NCI-H345 treated with DMSO at 0.1 percent for 48 hours (cell line): ENCODE data around the gene ABCB10.
"Not testable (repeated sequence)": the region's sequence is repeated elsewhere in the genome, so short reads cannot be mapped to it uniquely, and the experiment has no call there.

ENCODE experiments used
- DNase-seq: peaks from one replicate; lab custom pipeline; 2025; ENCODE audit not compliant: unreplicated experiment; lab: John Stamatoyannopoulos, UW

The ABCB10 gene

GRCh38 chr1:229558460-229559335 is at the start of gene ABCB10:
TSS of gene ABCB10 (minus strand) at chr1:229558707. CDS start at chr1:229558652, 55 bp downstream.
- peak; percentile 94 for DNase-seq

DNA sequence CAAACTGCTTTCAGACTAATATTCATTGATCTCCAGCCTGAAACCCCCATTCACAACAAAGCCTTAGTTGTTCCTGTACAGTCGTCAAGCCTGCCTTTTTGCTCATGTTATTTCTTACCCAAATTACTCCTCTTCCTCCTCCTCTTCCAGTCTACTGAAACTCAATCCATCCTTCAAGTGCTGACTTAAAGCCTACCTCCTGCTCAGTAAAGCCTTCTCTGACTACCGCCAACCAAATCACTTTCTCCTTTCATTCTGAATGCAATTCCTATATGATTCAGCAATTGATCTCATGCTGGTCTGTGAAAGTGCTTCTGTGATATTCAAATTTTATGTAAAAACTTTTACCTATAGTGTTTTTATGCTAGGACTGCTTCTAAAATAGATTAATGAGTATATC is 48.9 kb upstream of the ABCB10 start:
- DNase-seq: no peak

DNA sequence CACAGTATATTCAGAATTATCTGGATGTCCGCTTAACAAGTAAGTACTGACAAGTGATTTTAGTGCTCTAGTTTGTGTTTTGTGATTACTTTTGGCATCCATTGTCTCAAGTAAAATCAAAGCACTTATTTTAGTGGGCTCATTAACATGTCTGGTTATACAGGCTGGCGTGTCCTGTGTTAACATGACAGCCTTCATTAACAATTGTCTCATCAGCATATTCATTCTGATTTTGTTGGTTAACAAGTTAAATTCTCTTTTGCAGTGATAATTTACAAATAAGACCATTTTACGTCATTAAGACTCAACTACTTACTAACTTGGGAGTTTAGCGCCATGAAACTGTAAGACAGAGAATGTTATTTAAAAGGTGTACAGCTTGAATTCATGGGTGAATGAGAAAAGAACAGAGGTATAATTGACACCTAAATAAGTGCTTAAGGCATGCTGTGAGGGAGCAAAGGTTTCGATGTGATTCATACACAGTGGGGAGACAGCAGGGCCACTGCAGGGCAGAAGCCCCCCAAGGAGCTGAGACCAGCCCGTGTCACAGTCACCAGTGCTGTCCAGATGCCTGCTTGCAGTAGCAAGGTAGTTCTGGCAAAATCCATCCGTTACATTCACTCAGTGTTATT is 45.0 kb upstream of the ABCB10 start:
- no peak for DNase-seq

DNA sequence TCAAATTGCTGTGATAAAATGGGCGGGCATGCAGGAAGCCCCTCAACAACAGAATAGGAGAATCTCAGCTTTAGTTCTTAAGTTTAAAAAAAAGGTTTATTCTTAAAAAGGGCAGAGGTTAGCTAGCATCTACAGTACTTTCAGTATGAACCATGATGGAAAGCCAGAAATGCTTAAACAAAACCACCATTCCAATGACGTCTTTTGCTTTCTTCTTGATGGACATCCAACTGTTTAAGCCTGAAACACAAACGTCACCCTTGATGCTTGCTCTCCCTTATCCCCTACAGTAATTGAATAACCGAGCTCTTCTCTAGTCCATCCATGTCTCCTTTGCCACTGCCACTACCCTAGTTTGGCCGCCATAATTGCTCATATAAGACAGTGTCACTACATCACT is 41.7 kb upstream of the ABCB10 start:
- no peak for DNase-seq

DNA sequence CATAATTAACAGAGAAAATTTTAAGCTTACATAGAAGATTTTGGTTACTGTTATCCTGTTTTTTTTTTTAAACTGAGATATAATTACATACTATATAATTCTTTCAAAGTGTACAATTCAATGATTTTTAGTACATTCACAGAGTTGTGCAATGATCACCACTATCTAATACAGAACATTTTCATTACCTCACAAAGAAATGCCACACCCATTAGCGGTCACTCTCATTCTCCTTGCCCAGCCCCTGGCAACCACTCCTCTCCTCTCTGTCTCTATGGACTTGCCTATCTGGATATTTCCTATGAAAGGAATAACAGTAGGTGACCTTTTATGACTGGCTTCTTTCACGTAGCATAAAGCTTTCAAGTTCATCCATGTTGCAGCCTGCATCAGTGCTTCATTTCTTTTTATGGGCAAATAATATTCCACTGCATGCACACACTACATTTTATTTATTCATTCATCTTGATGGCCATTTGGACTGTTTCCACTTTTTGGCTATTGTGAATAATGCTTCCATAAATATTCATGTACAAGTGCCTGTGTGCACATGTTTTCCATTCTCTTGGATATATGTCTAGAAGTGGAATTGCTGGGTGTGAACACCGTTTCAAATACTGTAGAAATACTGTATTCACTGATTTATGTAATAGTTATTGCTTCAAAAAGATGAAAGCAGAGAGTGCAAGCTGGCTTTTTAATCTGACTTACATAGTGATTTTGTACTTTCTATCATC is 40.9 kb upstream of the ABCB10 start:
- DNase-seq: no peak

GRCh38 chr1:229597877-229598276 is 39.4 kb upstream of the ABCB10 start:
- DNase-seq: no peak

DNA sequence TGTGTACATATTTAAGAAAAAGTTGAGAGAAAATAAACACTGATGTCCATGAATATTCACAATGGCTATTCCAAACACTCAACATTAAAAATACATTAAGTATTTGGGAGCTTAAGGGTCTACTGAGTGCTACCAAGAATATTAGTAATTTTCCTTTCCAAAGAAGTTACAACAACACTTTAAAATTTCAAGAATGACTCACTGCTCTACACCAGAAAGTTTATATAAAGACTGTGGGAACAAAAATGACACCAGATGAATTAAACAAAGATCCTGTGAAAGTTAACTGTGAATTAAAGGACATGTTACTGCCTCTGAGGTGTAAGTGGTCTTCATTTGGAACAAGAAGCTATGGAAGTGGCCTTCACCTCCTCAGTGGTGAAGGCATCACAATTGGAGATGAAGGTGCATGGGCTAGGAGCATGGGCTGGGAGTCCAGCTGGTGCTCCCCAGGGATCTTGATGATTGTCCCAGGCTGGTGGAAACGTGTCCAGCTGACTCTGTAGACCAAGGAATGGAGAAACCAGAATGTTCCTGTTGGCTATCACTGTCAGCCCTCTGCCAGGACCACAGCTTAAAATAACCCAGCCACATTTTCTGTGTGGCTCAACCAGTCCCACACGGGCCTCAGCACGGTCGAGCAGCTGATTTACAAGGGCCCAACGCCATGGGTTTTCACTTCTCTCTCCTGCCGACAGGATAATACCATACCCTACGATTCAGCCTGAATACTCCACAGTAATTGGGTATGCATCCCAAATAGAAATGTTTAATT is 38.6 kb upstream of the ABCB10 start:
- DNase-seq: no peak

DNA sequence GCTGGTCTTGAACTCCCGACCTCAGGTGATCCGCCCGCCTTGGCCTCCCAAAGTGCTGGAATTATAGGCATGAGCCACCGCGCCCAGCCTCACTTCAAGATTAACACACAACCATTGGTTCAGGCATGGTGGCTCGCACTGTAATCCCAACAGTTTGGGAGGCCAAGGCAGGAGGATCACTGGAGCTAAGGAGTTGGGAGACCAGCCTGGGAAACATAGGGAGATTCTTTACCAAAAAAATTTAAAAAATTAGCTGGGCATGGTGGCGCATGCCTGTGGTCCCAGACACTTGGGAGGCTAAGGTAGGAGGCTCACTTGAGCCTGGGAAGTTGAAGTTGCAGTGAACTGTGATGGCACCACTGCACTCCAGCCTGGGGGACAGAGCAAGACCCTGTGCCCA is 37.4 kb upstream of the ABCB10 start:
- not testable (repeated sequence) for DNase-seq

DNA sequence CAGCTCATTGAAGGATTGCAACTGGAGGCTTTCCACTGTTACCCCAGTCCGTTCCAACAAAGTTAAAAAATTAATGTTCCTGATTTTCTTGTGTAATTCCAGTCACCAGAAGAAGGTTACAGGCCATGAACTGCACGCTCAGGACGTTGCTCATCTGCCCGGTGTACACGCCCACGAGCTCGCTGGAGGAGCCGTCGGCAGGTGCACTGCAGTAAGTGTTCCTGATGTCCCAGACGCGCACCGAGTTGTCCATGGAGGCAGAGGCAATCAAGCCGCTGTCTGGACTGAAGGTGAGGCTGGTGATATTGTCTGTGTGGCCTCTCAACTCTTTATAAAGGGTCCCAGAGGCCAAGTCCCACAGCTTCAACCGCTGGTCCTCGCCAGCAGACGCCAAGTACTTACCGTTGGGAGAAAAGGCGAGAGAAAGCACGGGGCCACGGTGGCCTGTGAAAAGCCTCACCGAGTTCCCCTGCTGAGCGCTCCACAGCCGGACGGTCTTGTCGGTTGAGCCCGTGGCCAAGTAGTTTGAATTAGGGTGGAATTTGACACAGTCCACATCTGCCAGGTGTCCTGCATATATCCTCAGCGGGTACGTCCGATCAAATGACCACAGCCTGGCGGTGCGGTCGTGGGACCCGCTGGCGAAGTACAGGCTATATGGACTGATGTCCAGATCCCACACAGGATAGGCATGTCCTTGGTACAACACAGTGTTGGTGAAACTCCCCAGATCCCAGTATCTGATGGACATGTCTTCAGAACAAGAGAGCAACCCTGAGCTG is 35.9 kb upstream of the ABCB10 start:
- no peak for DNase-seq

DNA sequence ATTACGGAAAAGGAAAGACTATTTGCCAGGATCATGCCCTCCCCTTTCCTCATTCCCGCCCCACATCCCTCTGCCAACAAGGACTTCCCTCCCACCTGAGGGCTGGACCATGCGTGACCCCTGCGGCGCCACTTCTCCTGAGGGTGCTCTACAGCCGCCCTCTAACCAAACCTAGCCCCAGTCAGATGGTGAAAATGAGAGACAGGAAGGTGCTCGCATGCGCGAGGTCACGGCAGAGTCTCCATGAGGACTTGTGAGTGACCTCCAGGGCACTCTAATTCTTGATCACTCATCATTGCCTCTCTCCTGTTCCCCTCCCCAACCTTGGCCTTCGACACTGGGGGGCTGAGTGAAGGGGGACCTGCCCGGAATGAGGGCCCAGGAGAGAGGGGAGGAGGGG is 35.3 kb upstream of the ABCB10 start:
- no peak for DNase-seq

DNA sequence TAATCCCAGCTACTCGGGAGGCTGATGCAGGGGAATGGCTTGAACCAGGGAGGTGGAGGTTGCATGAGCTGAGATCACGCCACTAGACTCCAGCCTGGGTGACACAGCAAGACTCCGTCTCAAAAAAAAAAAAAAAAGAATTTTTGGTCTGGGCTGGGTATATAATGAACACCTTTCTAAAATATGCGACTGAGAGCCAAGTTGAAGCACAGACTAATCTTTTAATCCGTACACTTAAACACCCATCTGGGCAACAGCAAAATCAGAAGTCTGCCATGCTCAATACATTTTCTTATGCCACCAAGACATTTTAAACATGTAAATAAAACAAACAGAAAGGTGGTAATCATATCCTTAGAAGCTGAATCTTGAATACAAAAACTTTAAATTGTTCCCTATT is 31.6 kb upstream of the ABCB10 start:
- no peak for DNase-seq

DNA sequence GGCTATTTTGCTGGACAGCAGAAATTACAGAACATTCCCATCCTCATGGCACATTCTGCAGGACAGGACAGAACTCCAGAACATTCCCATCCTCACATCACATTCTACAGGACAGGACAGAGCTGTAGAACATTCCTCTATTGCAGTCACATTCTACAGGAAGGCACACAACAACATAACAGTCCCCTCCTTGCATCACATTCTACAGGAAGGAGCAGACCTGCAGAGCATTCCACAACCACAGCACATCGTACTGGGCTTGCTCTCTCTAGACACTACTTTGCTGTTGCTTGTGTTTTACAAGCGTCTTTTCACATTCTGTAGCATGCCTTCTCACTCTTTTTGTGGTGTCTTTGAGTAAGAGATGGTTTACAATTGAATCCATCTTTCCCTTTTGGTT is 26.8 kb upstream of the ABCB10 start:
- no peak for DNase-seq

DNA sequence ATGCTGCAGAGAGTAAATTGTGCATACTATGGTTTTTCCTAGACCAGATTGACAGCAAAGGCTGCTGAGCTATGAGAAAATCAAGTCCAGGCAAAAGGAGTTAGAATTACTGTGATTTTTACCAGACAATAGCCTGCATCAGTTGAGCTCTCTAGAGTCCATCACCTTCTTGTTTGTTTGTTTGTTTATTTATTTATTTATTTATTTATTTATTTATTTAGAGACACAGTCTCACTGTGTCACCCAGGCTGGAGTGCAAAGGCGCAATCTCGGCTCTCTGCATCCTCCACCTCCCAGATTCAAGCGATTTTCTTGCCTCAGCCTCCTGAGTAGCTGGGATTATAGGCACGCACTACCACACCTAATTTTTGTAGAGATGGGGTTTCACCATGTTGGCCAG is 24.2 kb upstream of the ABCB10 start:
- no peak for DNase-seq

DNA sequence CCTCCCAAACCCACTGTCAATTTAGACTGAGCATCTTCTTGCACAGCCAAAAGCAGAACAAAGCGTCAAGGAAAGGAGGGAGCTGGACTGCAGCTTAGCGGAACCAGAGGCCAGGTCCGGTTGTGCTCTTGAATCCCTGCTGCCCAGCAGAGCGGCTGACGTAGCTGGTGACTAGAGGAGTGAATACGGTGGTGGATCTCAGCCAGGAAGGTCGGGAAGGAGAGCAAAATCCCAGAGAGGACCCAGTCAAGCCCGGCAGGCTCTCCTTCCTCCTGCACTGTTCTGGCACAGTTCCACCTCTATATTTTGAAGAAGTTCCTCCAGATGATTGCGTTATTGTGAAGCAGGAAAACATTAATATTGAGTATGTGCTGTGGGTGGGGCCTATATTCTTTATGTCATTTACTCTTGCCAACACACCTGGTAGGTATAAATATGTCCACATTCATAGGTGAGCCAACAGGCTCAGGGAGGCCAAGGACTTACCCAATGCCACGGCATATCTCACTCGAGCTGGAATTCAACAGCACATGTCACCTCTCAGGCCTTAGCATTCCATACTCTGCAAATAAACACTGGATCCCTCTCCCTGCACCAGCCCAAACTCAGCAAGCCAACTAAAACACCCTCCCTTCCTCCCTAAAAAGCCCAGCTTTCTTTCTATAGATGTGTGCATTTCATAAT is 23.6 kb upstream of the ABCB10 start:
- DNase-seq: no peak

DNA sequence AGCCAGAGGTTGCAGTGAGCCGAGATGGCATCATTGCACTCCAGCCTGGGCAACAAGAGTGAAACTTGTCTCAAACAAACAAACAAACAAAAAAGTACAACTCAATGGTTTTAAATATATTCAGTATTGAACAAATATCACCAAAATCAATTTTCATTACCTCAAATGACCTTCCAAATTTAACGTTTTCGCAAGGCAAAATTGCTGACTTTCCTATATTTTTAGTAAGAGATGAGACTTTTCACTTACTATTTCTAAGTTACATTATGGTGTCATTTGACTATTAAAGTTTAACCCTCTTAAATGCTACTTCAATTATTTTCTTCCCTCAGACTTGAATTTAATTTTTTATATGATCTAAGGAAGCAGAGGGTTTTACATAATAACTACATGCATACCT is 23.0 kb upstream of the ABCB10 start:
- DNase-seq: no peak

- peak; percentile 78 for DNase-seq
These were observed 20.7 kb upstream of the ABCB10 start for GRCh38 chr1:229579059-229579673.

- no peak for DNase-seq
These were observed 19.9 kb upstream of the ABCB10 start for GRCh38 chr1:229578168-229579058.

- DNase-seq: no peak
These were observed 16.4 kb upstream of the ABCB10 start for GRCh38 chr1:229574679-229575442.
